Measurements from ENCODE around the gene TST. TPM values are rescaled to one million over a fixed set of nuclear protein-coding genes. Genes with fewer than 3 reads are reported as not detected.

TST gene
- total RNA-seq, 4 donors from 2014 or later, result 27.0 to 44.8 (median 38.6) TPM

- Histone ChIP-seq H3K4me3 (no peak overlapping the region), H3K4me1 (peaks cover 8 to 11% (median 10%) of the 10 kb centered on the region in 4 donors), H3K27me3 (no peaks in the 10 kb centered on the region), H3K27ac (replicated peaks in 1 of 4) (no peak overlapping the region), H3K36me3 (peaks cover 22 to 88% (median 73%) of the 10 kb centered on the region in 4 donors), H3K9me3 (no peaks in the 10 kb centered on the region)
- no peak for DNase-seq (ENCODE audit: extremely low spot score)
- intact Hi-C loops (cut with DNase I), result no loop called here
- WGBS, result 85% methylated on average over 6 of the region's 12 CpGs
- TF ChIP-seq CTCF (IDR thresholded peaks at IDR 0.05) (no peak), POLR2A (IDR thresholded peaks at IDR 0.05; ENCODE audit: low read depth) (no peak), POLR2AphosphoS5 (IDR thresholded peaks at IDR 0.05) (no peak), EP300 (IDR thresholded peaks at IDR 0.05) (no peak)
Observed at GRCh38 chr22:37057796-37058510, 38.7 kb upstream of the TST start.

GRCh38 chr22:37057226-37057625, 38.0 kb upstream of the TST start:
- no peak for DNase-seq (ENCODE audit: extremely low spot score)
- no peak overlapping the region for H3K4me3 ChIP-seq
- WGBS, result 89% methylated on average over 9 of the region's 9 CpGs
- H3K4me1 ChIP-seq, result peaks cover 15 to 18% (median 17%) of the 10 kb centered on the region in 4 donors
- H3K9me3 ChIP-seq, result no peaks in the 10 kb centered on the region
- H3K36me3 ChIP-seq, result peaks cover 22 to 88% (median 72%) of the 10 kb centered on the region in 4 donors
- no peak for TF ChIP-seq EP300 (IDR thresholded peaks at IDR 0.05)
- TF ChIP-seq CTCF (IDR thresholded peaks at IDR 0.05), result no peak
- no peak overlapping the region for H3K27ac ChIP-seq (replicated peaks in 1 of 4)
- H3K27me3 ChIP-seq, result no peaks in the 10 kb centered on the region
- intact Hi-C loops (cut with DNase I), result no loop called here

- DNase-seq (ENCODE audit: extremely low spot score), result no peak
- peaks cover 21 to 28% (median 24%) of the 10 kb centered on the region in 4 donors for H3K4me1 ChIP-seq
- H3K9me3 ChIP-seq, result no peaks in the 10 kb centered on the region
- H3K36me3 ChIP-seq, result peaks cover 22 to 79% (median 66%) of the 10 kb centered on the region in 4 donors
- 92% methylated on average over 13 of the region's 13 CpGs for WGBS
- no peaks in the 10 kb centered on the region for H3K27me3 ChIP-seq
- TF ChIP-seq CTCF (IDR thresholded peaks at IDR 0.05), result no peak
- TF ChIP-seq EP300 (IDR thresholded peaks at IDR 0.05), result no peak
- no peak for TF ChIP-seq POLR2A (IDR thresholded peaks at IDR 0.05; ENCODE audit: low read depth)
- no peak for TF ChIP-seq POLR2AphosphoS5 (IDR thresholded peaks at IDR 0.05)
- intact Hi-C loops (cut with DNase I), result no loop called here
- H3K27ac ChIP-seq (replicated peaks in 1 of 4), result no peak overlapping the region
- no peak overlapping the region for H3K4me3 ChIP-seq
Observed at GRCh38 chr22:37056246-37056645, 37.0 kb upstream of the TST start.

- no peak overlapping the region for H3K4me3 ChIP-seq
- H3K4me1 ChIP-seq, result peaks cover 25 to 34% (median 29%) of the 10 kb centered on the region in 4 donors
- H3K27me3 ChIP-seq, result no peaks in the 10 kb centered on the region
- no peak for DNase-seq (ENCODE audit: extremely low spot score)
- TF ChIP-seq CTCF (IDR thresholded peaks at IDR 0.05) (no peak), POLR2A (IDR thresholded peaks at IDR 0.05; ENCODE audit: low read depth) (no peak), EP300 (IDR thresholded peaks at IDR 0.05) (no peak), POLR2AphosphoS5 (IDR thresholded peaks at IDR 0.05) (no peak)
- WGBS, result 92% methylated on average over 12 of the region's 20 CpGs
- H3K27ac ChIP-seq (replicated peaks in 1 of 4), result no peak overlapping the region
- intact Hi-C loops (cut with DNase I), result no loop called here
- H3K9me3 ChIP-seq, result no peaks in the 10 kb centered on the region
- H3K36me3 ChIP-seq, result peaks cover 22 to 65% (median 52%) of the 10 kb centered on the region in 4 donors
Observed at GRCh38 chr22:37054600-37055365, 35.5 kb upstream of the TST start.
